WTC11 (cell line): ENCODE measurements around the gene FRMD4B. TPM values are rescaled to one million over a fixed set of nuclear protein-coding genes. Genes with fewer than 3 reads are reported as not detected.

ENCODE experiments used
- ATAC-seq: fragments of 200-7000 bp; cut with Tn5 transposase; 2 replicates; pipeline ENCODE4 v1.10.0; 2021; ENCODE audit warnings: mild to moderate bottlenecking, moderate library complexity
- CTCF ChIA-PET: fragments of 300-600 bp; sonication (Branson Sonifier 250); formaldehyde crosslinking; loops from one replicate; lab custom pipeline; 2021; ENCODE audit warnings: antibody characterized with exemption; lab: Charles Lee
- POLR2A ChIA-PET: fragments of 350-600 bp; sonication (Branson Sonifier 250); formaldehyde crosslinking; loops from one replicate; lab custom pipeline; 2021; ENCODE audit warnings: antibody characterized with exemption; lab: Charles Lee
- DNase-seq: peaks from one replicate; pipeline ENCODE4 v3.0.0; 2021; ENCODE audit warnings: low spot score
- H3K27ac Mint-ChIP-seq: 2 replicates; pipeline ENCODE4 v1.8.0; 2021; ENCODE audit warnings: mixed read lengths
- H3K27me3 Mint-ChIP-seq: 2 replicates; pipeline ENCODE4 v1.8.0; 2021; ENCODE audit warnings: low read depth, mild to moderate bottlenecking, moderate library complexity, mixed read lengths
- H3K36me3 Mint-ChIP-seq: 2 replicates; pipeline ENCODE4 v1.8.0; 2021; ENCODE audit warnings: mixed read lengths
- H3K4me1 Mint-ChIP-seq: 2 replicates; pipeline ENCODE4 v1.8.0; 2022; ENCODE audit warnings: mixed read lengths
- H3K4me3 Mint-ChIP-seq: 2 replicates; pipeline ENCODE4 v1.8.0; 2021; ENCODE audit warnings: mild to moderate bottlenecking, moderate library complexity, mixed read lengths
- H3K9me3 Mint-ChIP-seq: 2 replicates; pipeline ENCODE4 v1.8.0; 2021; ENCODE audit warnings: mixed read lengths
- ELF4 ChIP-seq: sonication (generic); formaldehyde crosslinking; IDR thresholded peaks from 2 replicates; pipeline ENCODE4 v1.8.1; 2022; ENCODE audit warnings: low read depth, mild to moderate bottlenecking, moderate library complexity, missing genetic modification reagents
- EMX1 ChIP-seq: fragments of 250-450 bp; sonication (Bioruptor Pico); IDR thresholded peaks from 2 replicates; pipeline ENCODE4 v1.8.0; 2021; ENCODE audit warnings: mild to moderate bottlenecking
- ETV6 ChIP-seq: sonication (generic); formaldehyde crosslinking; IDR thresholded peaks from 2 replicates; pipeline ENCODE4 v1.8.1; 2022; ENCODE audit warnings: mild to moderate bottlenecking, missing genetic modification reagents
- GABPB1 ChIP-seq: sonication (generic); formaldehyde crosslinking; IDR thresholded peaks from 2 replicates; pipeline ENCODE4 v1.8.1; 2023; ENCODE audit warnings: mild to moderate bottlenecking, missing genetic modification reagents
- GRHL2 ChIP-seq: fragments of 250-450 bp; sonication (Bioruptor Pico); IDR thresholded peaks from 2 replicates; pipeline ENCODE4 v1.8.0; 2022; ENCODE audit warnings: mild to moderate bottlenecking, moderate library complexity; ENCODE audit not compliant: insufficient replicate concordance, severe bottlenecking
- JAZF1 ChIP-seq: fragments of 250-450 bp; sonication (Bioruptor Pico); IDR thresholded peaks from 2 replicates; pipeline ENCODE4 v1.9.0; 2021; ENCODE audit warnings: moderate library complexity, mild to moderate bottlenecking, inconsistent platforms
- MYBL2 ChIP-seq: sonication (generic); formaldehyde crosslinking; IDR thresholded peaks from 2 replicates; pipeline ENCODE4 v1.8.1; 2023; ENCODE audit warnings: mild to moderate bottlenecking, moderate library complexity, missing genetic modification reagents
- NR3C1 ChIP-seq: sonication (generic); formaldehyde crosslinking; conservative IDR thresholded peaks from 2 replicates; pipeline ENCODE4 v1.8.1; 2023; ENCODE audit warnings: low read depth, mild to moderate bottlenecking, missing genetic modification reagents
- OVOL2 ChIP-seq: fragments of 250-450 bp; sonication (Bioruptor Pico); IDR thresholded peaks from 2 replicates; pipeline ENCODE4 v1.9.0; 2021; ENCODE audit warnings: mild to moderate bottlenecking, borderline replicate concordance
- RORB ChIP-seq: fragments of 250-450 bp; sonication (Bioruptor Pico); IDR thresholded peaks from 2 replicates; pipeline ENCODE4 v1.9.0; 2021; ENCODE audit warnings: mild to moderate bottlenecking
- SMAD3 ChIP-seq: sonication (generic); formaldehyde crosslinking; IDR thresholded peaks from 2 replicates; pipeline ENCODE4 v1.8.0; 2022; ENCODE audit warnings: missing genetic modification reagents, mild to moderate bottlenecking, borderline replicate concordance
- SP1 ChIP-seq: sonication (generic); formaldehyde crosslinking; conservative IDR thresholded peaks from 2 replicates; pipeline ENCODE4 v1.8.1; 2022; ENCODE audit warnings: missing genetic modification reagents
- TP53 ChIP-seq: sonication (generic); formaldehyde crosslinking; IDR thresholded peaks from 2 replicates; pipeline ENCODE4 v1.8.1; 2023; ENCODE audit warnings: mild to moderate bottlenecking, missing genetic modification reagents
- ZBTB21 ChIP-seq: sonication (generic); formaldehyde crosslinking; IDR thresholded peaks from 2 replicates; pipeline ENCODE4 v1.8.1; 2023; ENCODE audit warnings: mild to moderate bottlenecking, missing genetic modification reagents, borderline replicate concordance
- ZNF121 ChIP-seq: sonication (generic); formaldehyde crosslinking; IDR thresholded peaks from 2 replicates; pipeline ENCODE4 v1.8.0; 2023; ENCODE audit warnings: missing genetic modification reagents
- ZNF671 ChIP-seq: fragments of 250-450 bp; sonication (Bioruptor Pico); IDR thresholded peaks from 2 replicates; pipeline ENCODE4 v1.8.0; 2021; ENCODE audit warnings: mild to moderate bottlenecking
- total RNA-seq: library from RNA; stranded (reverse); gene quantifications from 3 replicates; pipeline ENCODE4 v1.2.3, GENCODE V29; 2021
- TF ChIP-seq, protein P1 (sequence below): sonication (generic); formaldehyde crosslinking; IDR thresholded peaks from 2 replicates; pipeline ENCODE4 v1.8.0; 2022; ENCODE audit warnings: mild to moderate bottlenecking, missing genetic modification reagents
- TF ChIP-seq, protein P2 (sequence below): sonication (generic); formaldehyde crosslinking; IDR thresholded peaks from 2 replicates; pipeline ENCODE4 v1.8.0; 2022; ENCODE audit warnings: mild to moderate bottlenecking, missing genetic modification reagents
- TF ChIP-seq, protein P3 (sequence below): fragments of 250-450 bp; sonication (Bioruptor Pico); IDR thresholded peaks from 2 replicates; pipeline ENCODE4 v2.1.2; 2022; ENCODE audit warnings: mild to moderate bottlenecking, moderate library complexity
- TF ChIP-seq, protein P4 (sequence below): sonication (generic); formaldehyde crosslinking; IDR thresholded peaks from 2 replicates; pipeline ENCODE4 v1.8.1; 2022; ENCODE audit warnings: mild to moderate bottlenecking, missing genetic modification reagents, moderate library complexity, borderline replicate concordance
- TF ChIP-seq, protein P5 (sequence below): sonication (generic); formaldehyde crosslinking; IDR thresholded peaks from 2 replicates; pipeline ENCODE4 v1.8.1; 2022; ENCODE audit warnings: mild to moderate bottlenecking, moderate library complexity, missing genetic modification reagents
- TF ChIP-seq, protein P6 (sequence below): sonication (generic); formaldehyde crosslinking; IDR thresholded peaks from 2 replicates; pipeline ENCODE4 v1.8.1; 2022; ENCODE audit warnings: missing genetic modification reagents, borderline replicate concordance
- TF ChIP-seq, protein P7 (sequence below): sonication (generic); formaldehyde crosslinking; IDR thresholded peaks from 2 replicates; pipeline ENCODE4 v1.8.1; 2023; ENCODE audit warnings: mild to moderate bottlenecking, missing genetic modification reagents
- TF ChIP-seq, protein P8 (sequence below): sonication (generic); formaldehyde crosslinking; IDR thresholded peaks from 2 replicates; pipeline ENCODE4 v1.8.0; 2023; ENCODE audit warnings: missing genetic modification reagents, mild to moderate bottlenecking, borderline replicate concordance

Gene FRMD4B
- total RNA-seq, 1 experiment from 2014 or later = 6.7 TPM

DNA sequence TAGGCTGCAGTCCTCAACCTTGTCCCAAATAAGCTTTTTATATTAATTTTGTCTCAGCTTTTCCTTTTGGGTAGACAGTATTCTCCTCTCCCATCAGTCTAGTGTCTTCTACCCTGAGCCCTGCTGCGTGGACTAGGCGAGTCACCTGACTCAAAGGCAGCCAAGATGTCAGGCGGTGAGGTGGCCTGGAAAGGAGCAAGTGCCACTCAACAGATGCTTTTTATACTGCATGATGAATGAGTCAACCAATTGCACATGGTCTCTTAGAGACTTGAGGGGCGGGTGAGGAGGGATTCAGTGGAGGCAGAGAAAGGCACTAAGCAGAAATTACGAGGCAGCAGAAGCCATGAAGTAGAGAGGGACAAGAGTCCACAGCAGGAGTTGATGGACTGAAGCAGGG lies 95.9 kb downstream of the FRMD4B start (continued):
- TF ChIP-seq, protein P1, sequence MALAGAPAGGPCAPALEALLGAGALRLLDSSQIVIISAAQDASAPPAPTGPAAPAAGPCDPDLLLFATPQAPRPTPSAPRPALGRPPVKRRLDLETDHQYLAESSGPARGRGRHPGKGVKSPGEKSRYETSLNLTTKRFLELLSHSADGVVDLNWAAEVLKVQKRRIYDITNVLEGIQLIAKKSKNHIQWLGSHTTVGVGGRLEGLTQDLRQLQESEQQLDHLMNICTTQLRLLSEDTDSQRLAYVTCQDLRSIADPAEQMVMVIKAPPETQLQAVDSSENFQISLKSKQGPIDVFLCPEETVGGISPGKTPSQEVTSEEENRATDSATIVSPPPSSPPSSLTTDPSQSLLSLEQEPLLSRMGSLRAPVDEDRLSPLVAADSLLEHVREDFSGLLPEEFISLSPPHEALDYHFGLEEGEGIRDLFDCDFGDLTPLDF (CRISPR knock-in tag) = no peak
- TF ChIP-seq SP1 (CRISPR knock-in tag) (no peak), ZNF121 (CRISPR knock-in tag) (no peak), ELF4 (CRISPR knock-in tag) (no peak), RORB (CRISPR knock-in tag) (no peak), ZBTB21 (CRISPR knock-in tag) (no peak), GABPB1 (CRISPR knock-in tag) (no peak), ZNF671 (CRISPR knock-in tag) (no peak), JAZF1 (CRISPR knock-in tag) (no peak), OVOL2 (CRISPR knock-in tag) (no peak)
- TF ChIP-seq, protein P2, sequence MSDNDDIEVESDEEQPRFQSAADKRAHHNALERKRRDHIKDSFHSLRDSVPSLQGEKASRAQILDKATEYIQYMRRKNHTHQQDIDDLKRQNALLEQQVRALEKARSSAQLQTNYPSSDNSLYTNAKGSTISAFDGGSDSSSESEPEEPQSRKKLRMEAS (CRISPR knock-in tag) = no peak
- TF ChIP-seq, protein P3, sequence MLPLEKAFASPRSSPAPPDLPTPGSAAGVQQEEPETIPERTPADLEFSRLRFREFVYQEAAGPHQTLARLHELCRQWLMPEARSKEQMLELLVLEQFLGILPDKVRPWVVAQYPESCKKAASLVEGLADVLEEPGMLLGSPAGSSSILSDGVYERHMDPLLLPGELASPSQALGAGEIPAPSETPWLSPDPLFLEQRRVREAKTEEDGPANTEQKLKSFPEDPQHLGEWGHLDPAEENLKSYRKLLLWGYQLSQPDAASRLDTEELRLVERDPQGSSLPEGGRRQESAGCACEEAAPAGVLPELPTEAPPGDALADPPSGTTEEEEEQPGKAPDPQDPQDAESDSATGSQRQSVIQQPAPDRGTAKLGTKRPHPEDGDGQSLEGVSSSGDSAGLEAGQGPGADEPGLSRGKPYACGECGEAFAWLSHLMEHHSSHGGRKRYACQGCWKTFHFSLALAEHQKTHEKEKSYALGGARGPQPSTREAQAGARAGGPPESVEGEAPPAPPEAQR (CRISPR knock-in tag) = no peak
- TF ChIP-seq, protein P4, sequence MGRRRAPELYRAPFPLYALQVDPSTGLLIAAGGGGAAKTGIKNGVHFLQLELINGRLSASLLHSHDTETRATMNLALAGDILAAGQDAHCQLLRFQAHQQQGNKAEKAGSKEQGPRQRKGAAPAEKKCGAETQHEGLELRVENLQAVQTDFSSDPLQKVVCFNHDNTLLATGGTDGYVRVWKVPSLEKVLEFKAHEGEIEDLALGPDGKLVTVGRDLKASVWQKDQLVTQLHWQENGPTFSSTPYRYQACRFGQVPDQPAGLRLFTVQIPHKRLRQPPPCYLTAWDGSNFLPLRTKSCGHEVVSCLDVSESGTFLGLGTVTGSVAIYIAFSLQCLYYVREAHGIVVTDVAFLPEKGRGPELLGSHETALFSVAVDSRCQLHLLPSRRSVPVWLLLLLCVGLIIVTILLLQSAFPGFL (CRISPR knock-in tag) = no peak

DNA sequence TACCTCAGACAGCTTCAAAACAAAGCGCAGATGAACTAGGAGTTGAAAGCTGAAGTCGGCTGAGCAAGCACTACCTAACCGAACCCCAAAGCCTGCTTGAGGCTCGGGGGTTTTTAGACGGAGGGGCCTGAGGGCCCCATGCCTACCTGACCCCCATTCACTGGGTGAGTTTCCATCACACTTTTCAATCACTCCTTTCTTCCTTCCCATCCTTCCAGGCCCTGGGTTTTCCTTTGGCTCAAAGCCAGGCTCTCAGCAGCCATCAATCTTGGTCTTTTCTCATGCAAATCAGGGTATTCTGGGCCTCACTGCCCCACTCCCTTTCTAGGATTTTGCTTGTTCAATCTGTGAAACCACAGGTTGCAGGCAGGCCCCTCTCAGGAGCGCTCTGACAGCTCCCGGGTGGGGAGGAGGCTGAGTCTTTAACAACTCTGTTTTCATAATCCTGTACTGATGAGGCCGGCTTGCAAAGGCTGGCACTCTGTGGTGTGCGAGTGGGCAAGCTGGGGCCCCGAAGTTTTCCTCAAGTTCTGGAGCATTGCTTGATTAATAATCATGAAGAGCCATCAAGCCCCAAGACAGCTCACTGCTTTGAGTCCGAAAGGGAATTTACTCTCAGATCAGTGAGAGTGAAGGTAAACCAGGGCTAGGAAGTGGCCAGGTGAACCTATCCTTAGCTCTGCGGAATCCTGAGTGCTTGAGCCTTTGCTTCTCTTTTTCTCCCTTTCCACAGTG lies 97.6 kb downstream of the FRMD4B start:
- H3K4me1 Mint-ChIP-seq = peaks cover 67% of the 10 kb centered on the region
- peak overlapping the region; percentile 53 for H3K4me3 Mint-ChIP-seq
- no peaks in the 10 kb centered on the region for H3K36me3 Mint-ChIP-seq
- peaks cover 14% of the 10 kb centered on the region for H3K27me3 Mint-ChIP-seq
- ChIA-PET CTCF (interaction anchor here (0.6 to 2.6 kb wide), 5 partner anchors 18 to 167 kb away, joined by 3 to 14 read pairs (median 5); no protein-coding TSS in a partner anchor), POLR2A (interaction anchor here (0.6 kb wide), 1 partner anchor 207 kb away, joined by 3 read pairs; no protein-coding TSS in a partner anchor)
- ATAC-seq (peak; percentile 94), DNase-seq (peak; percentile 75)
- no peaks in the 10 kb centered on the region for H3K9me3 Mint-ChIP-seq
- H3K27ac Mint-ChIP-seq = peak overlapping the region; percentile 66
- TF ChIP-seq GRHL2 (CRISPR knock-in tag) (no peak), NR3C1 (CRISPR knock-in tag) (no peak), EMX1 (CRISPR knock-in tag) (no peak), ZNF671 (CRISPR knock-in tag) (no peak), MYBL2 (CRISPR knock-in tag) (no peak), ETV6 (CRISPR knock-in tag) (peak; percentile 26; the same call in 1 of the 2 replicates), TP53 (no peak), SMAD3 (no peak)
- TF ChIP-seq, protein P5, sequence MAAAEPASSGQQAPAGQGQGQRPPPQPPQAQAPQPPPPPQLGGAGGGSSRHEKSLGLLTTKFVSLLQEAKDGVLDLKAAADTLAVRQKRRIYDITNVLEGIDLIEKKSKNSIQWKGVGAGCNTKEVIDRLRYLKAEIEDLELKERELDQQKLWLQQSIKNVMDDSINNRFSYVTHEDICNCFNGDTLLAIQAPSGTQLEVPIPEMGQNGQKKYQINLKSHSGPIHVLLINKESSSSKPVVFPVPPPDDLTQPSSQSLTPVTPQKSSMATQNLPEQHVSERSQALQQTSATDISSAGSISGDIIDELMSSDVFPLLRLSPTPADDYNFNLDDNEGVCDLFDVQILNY (CRISPR knock-in tag) = no peak
- TF ChIP-seq, protein P6, sequence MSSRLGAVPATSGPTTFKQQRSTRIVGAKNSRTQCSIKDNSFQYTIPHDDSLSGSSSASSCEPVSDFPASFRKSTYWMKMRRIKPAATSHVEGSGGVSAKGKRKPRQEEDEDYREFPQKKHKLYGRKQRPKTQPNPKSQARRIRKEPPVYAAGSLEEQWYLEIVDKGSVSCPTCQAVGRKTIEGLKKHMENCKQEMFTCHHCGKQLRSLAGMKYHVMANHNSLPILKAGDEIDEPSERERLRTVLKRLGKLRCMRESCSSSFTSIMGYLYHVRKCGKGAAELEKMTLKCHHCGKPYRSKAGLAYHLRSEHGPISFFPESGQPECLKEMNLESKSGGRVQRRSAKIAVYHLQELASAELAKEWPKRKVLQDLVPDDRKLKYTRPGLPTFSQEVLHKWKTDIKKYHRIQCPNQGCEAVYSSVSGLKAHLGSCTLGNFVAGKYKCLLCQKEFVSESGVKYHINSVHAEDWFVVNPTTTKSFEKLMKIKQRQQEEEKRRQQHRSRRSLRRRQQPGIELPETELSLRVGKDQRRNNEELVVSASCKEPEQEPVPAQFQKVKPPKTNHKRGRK = no peak
- TF ChIP-seq, protein P7, sequence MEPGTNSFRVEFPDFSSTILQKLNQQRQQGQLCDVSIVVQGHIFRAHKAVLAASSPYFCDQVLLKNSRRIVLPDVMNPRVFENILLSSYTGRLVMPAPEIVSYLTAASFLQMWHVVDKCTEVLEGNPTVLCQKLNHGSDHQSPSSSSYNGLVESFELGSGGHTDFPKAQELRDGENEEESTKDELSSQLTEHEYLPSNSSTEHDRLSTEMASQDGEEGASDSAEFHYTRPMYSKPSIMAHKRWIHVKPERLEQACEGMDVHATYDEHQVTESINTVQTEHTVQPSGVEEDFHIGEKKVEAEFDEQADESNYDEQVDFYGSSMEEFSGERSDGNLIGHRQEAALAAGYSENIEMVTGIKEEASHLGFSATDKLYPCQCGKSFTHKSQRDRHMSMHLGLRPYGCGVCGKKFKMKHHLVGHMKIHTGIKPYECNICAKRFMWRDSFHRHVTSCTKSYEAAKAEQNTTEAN (CRISPR knock-in tag) = no peak
- TF ChIP-seq, protein P8, sequence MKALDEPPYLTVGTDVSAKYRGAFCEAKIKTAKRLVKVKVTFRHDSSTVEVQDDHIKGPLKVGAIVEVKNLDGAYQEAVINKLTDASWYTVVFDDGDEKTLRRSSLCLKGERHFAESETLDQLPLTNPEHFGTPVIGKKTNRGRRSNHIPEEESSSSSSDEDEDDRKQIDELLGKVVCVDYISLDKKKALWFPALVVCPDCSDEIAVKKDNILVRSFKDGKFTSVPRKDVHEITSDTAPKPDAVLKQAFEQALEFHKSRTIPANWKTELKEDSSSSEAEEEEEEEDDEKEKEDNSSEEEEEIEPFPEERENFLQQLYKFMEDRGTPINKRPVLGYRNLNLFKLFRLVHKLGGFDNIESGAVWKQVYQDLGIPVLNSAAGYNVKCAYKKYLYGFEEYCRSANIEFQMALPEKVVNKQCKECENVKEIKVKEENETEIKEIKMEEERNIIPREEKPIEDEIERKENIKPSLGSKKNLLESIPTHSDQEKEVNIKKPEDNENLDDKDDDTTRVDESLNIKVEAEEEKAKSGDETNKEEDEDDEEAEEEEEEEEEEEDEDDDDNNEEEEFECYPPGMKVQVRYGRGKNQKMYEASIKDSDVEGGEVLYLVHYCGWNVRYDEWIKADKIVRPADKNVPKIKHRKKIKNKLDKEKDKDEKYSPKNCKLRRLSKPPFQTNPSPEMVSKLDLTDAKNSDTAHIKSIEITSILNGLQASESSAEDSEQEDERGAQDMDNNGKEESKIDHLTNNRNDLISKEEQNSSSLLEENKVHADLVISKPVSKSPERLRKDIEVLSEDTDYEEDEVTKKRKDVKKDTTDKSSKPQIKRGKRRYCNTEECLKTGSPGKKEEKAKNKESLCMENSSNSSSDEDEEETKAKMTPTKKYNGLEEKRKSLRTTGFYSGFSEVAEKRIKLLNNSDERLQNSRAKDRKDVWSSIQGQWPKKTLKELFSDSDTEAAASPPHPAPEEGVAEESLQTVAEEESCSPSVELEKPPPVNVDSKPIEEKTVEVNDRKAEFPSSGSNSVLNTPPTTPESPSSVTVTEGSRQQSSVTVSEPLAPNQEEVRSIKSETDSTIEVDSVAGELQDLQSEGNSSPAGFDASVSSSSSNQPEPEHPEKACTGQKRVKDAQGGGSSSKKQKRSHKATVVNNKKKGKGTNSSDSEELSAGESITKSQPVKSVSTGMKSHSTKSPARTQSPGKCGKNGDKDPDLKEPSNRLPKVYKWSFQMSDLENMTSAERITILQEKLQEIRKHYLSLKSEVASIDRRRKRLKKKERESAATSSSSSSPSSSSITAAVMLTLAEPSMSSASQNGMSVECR (CRISPR knock-in tag) = no peak
